Endothelial cell of hepatic sinusoid (primary cell): ENCODE results near the gene STX16.

Source experiments
- in situ Hi-C: cut with HindIII; loops from 2 replicates; pipeline ENCODE4 v1.10.0; 2017; ENCODE audit warnings: low sequenced_read_pairs

STX16 gene

DNA sequence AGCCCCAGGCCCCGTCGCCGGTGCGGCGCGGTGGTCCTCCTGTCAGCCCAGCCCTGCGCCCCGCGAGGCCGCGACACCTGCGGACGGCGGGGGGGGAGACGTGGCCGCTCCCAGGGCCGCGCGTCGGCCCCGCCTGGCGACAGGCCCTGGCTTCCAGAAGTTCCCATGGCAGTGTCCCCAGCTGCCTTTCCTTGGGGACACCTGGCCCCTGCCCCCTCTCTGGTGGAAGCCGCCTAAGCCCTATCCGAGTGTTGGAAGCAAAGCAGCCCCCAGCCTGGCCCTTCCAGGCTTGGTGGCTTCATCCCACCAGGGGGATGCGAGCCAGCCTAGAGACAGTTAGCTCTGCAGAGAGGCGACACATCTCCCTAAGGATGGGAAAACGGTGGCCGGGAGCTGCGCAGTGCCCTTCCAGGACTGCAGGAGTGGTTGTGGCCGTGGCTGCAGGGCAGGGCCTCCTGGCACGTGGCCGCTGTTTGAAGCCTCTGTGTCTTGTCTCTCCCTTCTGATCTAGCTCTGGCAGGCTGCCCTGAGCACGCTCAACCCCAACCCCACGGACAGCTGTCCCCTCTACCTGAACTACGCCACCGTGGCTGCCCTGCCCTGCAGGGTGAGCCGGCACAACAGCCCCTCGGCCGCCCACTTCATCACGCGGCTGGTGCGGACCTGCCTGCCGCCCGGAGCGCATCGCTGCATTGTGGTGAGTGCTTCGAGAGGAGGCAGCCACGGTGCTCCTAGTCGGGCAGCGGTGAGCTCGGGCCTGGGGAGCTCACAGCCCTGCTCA is 42.3 kb downstream of the STX16 start:
- in situ Hi-C loops: no loop called here

DNA sequence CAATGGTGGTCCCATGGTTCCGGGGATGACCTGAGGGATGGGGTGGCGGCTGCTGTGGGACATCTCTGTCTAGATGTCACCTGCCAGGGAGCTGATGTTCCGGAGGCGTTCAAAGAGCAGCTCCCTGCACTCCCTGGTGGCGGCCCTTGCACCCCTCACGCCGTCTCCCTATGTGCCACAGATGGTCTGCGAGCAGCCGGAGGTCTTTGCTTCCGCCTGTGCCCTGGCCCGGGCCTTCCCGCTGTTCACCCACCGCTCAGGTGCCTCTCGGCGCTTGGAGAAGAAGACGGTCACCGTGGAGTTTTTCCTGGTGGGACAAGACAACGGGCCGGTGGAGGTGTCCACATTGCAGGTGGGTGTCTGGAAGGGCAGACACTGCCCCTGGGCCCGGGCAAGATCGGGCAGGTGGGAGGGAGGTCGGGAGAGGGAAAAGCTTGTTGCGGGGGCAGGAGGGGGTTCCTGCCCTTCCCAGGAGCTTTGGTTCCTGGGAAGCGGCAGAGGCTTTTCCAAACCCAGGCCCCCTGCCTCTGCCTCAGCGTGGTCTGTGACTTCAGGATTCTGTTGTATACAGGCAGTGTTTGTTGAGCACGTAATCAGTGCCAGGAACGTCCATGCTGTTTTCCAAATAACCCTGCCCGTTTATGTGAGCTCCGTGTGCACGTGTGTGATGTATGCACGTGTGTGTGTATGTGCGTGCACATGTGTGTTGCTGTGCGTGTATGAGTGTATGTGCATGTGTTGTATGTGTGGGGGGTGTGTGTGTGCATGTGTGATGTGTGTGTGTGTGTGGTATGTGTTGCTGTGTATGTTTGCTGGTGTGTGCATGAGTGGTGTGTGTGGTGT is 43.4 kb downstream of the STX16 start:
- in situ Hi-C loops: no loop called here

DNA sequence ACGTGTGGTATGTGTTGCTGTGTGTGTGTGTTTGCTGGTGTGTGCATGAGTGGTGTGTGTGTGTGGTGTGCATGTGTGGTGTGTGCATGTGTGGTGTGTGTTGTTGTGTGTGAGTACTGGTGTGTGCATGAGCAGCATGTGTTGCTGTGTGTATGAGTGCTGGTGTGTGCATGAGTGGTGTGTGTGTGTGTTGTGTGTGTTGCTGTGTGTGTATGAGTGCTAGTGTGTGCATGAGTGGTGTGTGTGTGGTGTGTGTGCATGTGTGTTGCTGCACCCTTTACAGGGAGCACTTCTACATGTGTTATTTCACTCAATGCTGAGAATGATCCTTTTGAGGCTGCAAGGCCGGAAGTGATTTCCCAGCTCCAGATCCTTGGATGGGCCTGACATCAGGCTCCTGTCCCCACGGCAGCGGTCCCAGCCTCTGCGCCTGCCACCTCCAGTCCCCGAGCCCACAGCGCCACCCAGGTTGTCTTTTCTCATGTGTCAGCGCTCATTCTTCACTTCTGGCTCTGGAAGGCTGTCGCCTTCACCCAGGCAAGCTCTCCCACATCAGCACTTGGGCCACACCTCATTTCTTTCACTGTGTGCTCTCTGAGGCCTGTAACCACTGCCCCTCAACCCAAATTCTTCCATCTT is 44.1 kb downstream of the STX16 start:
- in situ Hi-C loops: no loop called here

DNA sequence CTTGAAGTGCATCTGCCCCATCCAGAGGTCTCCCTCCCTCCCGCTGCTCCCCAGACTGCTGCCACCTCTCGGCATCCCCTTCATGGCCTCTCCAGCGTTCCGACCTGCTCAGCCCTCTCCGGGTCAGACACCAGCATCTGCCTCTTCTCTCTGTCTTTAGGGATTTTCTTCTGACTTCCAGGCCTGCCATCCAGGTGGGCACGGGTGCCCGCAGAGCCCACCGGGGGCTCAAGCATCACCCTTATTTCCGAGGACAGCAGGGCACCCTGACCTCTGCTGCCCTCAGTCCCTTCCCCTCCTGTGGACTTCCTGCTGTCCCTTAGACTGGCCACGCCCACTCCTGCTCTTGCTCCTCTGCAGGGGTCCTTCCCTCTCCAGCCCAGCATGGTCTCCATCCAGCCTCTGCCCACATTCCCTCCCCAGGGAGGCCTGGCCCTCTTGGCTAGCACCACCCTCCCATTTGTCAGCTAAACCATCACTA is 44.9 kb downstream of the STX16 start:
- in situ Hi-C loops: no loop called here

DNA sequence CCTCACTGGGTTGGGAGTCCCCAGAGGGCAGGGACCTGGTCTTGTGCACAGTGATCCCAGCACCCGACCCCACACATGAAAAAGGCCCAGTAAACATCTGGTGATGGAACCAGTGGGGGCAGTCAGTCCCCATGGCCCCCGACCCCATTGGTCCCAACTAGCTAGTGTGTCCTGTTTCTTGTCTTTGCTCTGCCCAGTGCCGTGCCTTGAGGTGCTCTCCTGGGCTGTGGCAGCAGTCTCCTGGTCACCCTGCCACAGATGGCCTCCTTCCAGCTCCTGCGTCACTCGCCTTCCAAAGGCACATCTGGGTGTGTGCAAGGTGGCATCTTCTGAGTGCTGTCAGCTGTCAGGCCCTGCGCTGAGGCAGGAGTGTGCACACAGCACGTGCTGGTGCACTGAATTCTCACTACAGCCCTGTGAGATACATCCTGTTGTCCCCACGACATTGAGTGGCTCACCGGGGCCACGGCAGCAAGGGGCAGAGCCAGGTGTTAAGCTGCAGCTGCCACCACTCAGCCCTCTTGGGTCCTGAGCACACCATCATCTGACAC is 45.4 kb downstream of the STX16 start:
- in situ Hi-C loops: no loop called here

DNA sequence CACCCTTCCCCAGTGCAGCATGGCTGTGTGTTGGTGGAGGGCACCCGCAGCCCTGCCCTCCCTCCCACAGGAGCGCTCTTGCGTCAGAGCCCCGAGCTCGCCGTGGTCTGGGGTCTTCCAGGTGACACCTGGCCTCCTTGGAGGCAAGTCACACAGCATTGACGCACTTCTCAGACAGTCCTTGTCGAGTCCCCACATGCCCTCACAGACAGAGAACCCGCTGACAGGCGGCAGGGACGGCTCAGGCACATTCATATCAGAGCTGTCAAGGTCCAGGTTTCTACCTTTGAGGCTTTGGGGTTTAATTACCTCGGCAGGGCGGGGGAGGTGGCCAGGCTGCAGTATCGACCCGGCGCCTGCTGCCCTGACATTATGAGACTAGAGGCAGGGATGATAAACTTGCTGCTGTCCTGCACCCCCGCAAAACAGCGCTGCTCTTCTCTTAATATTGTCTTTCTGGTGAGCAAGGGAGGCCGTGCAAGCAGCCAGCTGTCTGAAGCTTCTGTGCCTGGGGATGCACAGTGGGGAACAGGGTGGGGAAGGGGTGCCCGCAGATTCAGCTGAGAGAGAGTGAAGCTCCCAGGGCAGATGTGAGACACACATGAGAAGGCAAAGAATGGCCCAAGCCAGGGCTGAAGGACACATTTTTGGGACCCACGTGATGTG is 46.3 kb downstream of the STX16 start:
- in situ Hi-C loops: no loop called here

DNA sequence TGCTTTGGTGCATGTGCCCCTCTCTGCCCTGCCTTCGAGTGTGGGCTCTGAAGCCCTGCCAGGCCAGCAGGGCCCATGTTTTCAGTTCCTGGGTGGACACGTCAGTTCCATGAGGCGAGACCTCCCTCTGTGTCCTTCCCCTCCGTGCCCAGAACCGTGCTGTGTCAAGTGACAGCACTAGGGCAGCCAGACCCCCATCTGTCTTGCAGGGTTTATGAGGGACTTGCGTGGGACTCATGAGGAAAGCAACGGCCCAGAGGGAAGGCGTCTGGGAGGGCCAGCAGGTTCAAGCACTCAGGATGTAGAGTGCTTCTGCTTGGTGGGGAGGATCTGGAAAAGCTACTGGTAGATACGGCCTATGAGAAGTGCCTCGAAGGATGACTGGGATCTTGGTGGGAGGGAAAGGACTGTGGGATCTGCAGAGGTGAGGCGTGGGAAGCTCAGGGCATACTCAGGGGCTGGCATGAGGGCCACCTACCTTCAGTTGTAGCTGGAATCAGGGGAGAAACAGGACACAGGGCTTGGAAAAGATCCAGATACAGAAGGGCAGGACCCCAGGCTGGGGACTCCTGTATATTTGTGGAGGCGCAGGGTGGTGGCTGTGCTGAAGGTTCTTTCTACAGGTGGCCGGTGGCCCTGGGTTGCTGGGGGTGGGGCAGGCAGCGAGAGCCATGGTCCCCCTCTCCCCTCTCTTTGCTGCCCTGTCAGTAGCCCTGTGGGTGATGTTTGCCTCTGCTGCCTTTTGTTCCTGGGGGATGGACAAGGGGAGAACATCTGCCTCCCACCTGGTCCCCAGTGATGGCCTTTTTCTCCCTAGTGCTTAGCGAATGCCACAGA is 47.0 kb downstream of the STX16 start:
- in situ Hi-C loops: no loop called here

DNA sequence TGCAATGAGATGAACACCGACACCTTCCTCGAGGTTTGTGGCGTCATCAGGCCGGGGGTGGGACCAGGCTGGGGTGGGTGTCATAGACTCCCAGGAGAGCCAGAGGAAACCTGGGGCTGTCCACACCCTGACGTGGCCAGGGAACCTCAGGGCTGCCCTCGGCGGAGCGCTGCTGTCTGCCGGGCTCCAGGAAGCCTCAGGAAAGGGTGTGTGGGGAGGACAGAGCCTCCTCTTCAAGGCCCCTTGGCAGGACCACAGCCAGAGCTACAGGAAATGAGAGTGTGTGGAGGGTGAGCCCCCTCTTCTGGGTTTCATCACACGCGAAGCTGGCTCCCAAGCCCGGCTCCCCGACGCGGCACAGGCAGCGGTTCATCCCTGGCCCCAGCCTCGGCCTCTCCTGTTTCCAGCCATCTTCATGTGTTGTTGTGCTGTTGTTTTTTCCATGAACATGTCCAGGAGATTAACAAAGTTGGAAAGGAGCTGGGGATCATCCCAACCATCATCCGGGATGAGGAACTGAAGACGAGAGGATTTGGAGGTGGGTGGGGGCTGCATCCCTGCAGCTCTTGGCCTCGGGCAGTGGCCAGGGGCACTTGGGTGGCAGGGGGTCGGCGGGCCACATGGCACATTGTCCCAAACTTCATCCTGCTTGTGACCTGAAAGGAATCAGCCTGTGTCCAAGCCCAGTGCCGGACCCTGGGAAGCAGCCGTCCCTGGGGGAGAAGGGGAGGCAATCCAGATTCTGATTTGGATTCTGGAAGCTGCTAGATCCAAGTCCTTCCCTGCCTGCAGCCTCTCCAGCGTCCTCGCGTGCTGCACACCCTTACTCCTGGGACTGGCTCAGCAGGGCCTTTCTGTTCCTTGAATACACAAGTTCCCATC is 47.9 kb downstream of the STX16 start:
- in situ Hi-C loops: no loop called here

DNA sequence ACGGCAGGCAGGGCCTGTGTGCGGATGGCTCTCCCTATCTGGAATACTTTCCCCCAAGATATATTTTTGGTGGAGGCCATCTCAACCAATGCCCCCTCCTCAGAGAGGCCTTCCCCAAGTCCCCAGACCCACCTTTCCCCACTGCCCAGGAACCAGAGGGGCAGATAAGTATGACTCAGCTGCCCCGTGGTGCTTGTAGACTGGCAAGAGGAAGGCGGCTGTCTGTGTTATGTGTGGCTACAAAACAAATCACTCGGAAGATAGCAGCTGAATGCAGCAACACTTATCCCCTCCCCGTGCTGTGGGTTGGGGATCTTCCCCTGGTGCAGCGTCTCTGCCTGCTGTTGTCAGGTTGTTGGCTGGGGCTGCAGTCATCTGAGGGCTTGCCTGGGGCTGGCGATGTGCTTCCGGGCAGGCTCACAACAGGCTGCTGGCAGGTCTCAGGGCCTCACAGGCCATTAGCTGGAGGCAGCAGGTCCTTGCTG is 48.6 kb downstream of the STX16 start:
- in situ Hi-C loops: no loop called here

DNA sequence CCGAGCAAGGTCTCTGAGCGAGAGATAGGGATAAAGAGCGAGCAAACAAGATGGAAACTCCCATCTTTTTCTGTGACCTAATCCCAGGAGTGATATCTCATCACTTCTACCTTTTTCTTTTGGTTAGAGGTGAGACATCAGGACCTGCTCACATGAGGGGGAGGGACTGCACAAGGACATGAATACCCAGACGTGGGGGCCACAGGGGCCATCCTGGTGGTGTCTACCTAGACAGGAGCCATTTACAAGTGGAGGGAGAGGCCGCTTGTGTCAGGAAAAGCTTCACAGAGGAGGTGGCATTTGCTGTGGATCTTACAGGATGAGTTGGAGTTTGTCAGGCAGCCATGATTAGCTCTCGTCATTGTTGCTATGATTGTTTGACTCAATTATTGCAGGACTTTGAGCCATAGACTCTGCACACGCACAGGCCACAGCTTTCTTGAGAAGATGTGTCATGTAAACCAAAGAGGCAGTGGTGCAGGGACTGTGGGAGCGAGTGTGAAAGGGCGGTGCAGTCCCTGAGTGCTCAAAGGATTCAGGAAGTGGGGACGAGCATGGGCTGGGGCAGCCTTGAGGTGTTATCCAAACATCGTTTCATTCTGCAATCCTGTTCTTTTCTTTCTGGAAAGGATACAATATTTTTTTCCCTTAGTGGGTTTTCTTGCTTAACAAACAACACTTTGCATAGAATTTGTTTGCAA is 49.2 kb downstream of the STX16 start:
- in situ Hi-C loops: no loop called here

DNA sequence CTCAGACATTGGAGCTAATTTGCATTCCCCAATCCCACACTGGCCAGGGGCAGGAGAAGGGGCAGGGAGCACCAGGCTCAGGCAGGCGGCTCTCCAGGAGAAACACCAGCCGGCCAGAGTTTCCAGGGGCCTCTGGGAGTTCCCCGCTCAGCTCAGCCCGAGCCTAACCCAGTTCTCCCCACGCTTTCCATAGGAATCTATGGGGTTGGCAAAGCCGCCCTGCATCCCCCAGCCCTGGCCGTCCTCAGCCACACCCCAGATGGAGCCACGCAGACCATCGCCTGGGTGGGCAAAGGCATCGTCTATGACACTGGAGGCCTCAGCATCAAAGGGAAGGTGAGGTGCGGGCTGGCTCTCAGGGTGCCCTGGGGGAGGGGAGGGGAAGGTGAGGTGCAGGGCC is 49.7 kb downstream of the STX16 start:
- in situ Hi-C loops: no loop called here

DNA sequence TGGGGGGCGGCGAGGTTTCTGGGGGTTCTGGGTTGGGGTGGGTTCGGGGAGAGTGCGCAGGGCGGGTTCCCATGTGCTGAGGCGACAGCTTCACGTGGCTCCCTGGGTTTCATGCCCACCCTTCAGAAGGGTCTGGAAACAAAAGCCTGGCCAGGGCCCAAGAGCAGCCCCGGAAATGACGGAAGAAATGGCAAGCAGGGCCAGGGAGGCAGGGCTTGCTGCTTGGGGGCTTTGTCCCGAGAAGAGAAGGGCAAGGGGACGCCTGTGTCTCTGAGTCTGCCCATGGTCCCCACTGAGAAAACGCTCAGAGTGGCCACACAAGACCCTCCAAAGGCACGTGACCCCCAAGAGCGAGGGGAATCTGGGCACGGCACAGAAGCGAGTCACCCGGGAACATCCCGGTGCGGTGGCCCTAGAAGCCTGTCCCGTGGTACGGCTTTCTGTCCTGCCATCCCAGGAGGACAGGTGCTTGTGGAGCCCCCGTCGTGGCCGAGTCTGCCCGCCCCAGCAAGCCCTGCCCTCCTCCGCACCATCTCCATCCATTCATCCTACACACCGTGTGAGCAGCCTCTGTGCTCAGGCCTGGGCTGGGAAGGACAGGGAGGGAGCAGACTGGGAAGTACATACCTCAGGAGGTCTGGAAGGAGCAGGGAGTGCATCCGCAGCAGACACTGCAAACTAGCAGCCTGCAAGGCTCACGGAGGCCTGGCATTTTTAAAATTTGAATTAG is 50.5 kb downstream of the STX16 start:
- in situ Hi-C loops: no loop called here

DNA sequence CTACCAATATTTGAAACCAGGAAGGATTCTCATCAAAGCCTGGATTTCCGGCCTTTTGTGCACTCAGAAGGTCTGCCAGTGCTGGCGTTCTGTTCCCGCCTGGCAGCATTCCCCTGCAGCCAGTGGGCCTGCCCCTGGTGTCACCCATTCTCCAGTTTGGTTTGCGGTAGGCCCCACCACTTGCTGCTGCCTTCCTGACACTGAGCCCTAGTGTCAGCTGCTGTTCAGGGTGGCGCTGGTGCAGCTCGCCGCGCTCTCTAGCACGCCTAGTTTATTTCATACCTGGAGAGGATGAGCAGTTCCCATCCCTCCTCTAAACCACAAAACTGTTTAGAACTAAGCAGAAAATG is 51.1 kb downstream of the STX16 start:
- in situ Hi-C loops: no loop called here

DNA sequence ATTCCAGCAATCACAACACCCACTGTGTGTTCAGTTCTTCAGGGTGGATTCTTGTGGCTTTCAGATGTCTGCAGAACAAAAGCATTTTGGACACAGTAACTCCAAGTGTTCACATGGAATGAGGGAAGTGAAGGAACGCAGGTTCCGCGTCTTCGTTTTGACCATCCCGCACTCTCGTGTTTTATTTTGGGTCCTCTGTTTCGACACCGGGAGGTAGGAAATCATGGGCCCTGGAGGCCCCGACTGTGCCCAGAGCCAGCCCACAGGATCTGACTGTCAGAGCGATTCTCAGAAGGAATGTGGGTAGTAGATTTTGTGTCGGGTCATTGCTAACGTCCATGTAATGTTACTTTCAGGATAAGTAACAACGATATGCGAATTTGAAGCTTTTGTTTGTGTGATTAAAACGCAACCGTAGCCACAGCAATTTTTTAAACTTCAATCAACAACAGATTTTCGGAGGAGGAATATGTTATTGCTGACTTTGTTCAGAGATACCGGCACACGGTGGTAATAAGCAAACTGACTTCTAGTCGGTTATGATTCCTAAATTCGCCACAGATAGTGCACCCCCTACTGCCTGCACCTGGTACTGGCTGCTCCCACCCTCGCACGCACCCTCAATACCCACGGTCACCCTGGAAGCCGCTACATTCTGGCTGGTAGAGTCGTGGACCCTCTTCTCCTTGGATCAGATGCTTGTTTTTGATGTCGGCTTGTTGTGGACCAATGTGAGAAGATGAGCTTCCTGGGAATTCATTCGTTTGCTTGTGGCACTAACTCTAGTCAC is 52.0 kb downstream of the STX16 start:
- in situ Hi-C loops: no loop called here

DNA sequence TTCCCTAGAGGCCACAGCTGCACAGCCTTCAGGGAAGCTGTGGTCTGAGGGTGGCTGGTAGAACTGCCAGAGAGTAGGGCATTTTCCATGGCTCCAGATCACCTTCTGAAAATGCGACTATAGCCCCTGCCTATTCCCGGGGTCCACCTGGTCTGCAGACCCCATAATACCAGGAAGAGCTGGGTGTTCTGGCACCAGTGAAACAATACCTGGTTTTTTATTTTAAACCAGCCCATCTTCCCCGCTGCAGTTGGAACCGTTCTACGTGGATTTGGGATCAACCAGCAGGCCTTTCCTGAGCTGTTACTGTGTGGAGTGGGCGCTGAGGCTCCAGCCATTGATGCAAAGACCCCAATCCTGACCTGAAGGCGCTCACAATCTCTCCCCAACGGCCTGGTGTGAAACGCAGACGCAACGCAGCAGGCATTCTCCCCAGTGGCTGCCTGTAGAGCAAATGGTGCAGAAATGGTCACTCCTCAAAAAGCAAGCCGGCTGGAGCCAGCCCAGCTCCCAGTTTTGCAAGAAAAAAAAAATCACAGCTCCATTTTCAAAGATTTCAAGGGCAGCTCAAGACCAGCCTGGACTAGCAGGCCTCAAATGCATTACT is 52.8 kb downstream of the STX16 start:
- in situ Hi-C loops: no loop called here

DNA sequence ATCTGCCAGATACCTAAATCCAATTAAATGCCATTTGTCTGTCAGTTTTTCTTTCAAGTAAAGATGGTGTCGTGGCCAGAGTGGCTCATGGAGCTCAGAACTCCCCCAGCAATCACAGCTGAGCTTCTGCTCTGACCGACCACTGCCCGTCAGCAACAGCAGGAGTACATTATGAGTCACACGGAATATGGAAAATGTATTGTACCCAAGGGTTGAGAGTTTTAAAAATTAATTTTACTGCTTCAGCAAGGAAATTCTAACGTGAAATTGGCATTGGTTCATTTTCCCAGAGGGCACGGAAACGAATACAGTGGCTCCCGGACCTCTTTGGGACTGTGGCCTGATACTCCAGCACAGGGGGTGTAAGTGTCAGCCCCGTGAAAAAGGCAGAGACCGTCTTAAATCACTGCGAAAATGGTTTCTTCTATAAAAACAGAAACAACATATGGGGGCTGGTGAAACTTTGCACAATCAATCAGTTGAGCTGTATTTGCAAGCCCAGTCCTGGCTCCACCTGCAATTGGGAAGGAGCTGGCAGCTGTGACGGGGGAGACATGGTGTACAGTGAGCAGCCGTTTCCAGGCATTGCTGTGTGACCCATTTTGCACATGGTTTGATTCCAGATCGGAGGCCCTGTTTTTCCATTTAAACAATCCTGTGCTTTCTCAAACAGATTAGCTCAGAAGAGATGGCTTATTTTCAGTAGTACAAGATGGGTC is 54.3 kb downstream of the STX16 start:
- in situ Hi-C loops: no loop called here
